Measurements from ENCODE around the gene MRPS16. TPM values are rescaled to one million over a fixed set of nuclear protein-coding genes. Genes with fewer than 3 reads are reported as not detected.

The MRPS16 gene
- total RNA-seq, 8 experiments from 2014 or later, result 38.8 to 82.3 (median 69.4) TPM

GRCh38 chr10:73206385-73206784, 46.1 kb downstream of the MRPS16 start:
- Histone ChIP-seq H3K4me3 (no peak overlapping the region), H3K4me1 (replicated peaks in 1 of 2) (no peaks in the 10 kb centered on the region), H3K27ac (no peak overlapping the region)
- in situ Hi-C loops (cut with MboI; ENCODE audit: low pct_unique_long_range_greater_than_20kb in 2 of 9, low sequenced_read_pairs in 9 of 9, unreplicated experiment in 9 of 9), result no loop called here
- WGBS, 10 experiments, result 80 to 100% (median 100%) methylated on average over 1 to 4 of the region's 5 CpGs; no CpG with 5 or more reads in 3 of the 10 experiments
- ATAC-seq (replicated peaks in 6 of 8), result no peak

GRCh38 chr10:73205890-73206289, 46.6 kb downstream of the MRPS16 start:
- ATAC-seq (replicated peaks in 6 of 8), result no peak
- Histone ChIP-seq H3K4me1 (replicated peaks in 1 of 2) (no peaks in the 10 kb centered on the region), H3K4me3 (no peak overlapping the region), H3K27ac (no peak overlapping the region)
- in situ Hi-C loops (cut with MboI; ENCODE audit: low pct_unique_long_range_greater_than_20kb in 2 of 9, low sequenced_read_pairs in 9 of 9, unreplicated experiment in 9 of 9), result no loop called here
- WGBS, 10 experiments, result 86 to 100% (median 100%) methylated on average over 1 of the region's 1 CpG; no CpG with 5 or more reads in 7 of the 10 experiments

GRCh38 chr10:73205081-73205480, 47.4 kb downstream of the MRPS16 start:
- 40 to 100% (median 100%) methylated on average over 1 to 2 of the region's 3 CpGs; no CpG with 5 or more reads in 5 of the 10 experiments for WGBS, 10 experiments
- Histone ChIP-seq H3K4me3 (no peak overlapping the region), H3K27ac (no peak overlapping the region), H3K4me1 (replicated peaks in 1 of 2) (no peaks in the 10 kb centered on the region)
- in situ Hi-C loops (cut with MboI; ENCODE audit: low pct_unique_long_range_greater_than_20kb in 2 of 9, low sequenced_read_pairs in 9 of 9, unreplicated experiment in 9 of 9), result no loop called here
- no peak for ATAC-seq (replicated peaks in 6 of 8)

Other genes with a start within 250 kb of the MRPS16 start
- 100 to 1,000 TPM in 4 of 8 experiments, 10 to 100 TPM in 4; 12.8 to 163 (median 82.2) TPM for gene P4HA1, start 155.8 kb downstream of the MRPS16 start, total RNA-seq
- gene NUDT13, start 142.2 kb downstream of the MRPS16 start, total RNA-seq, result 1 to 10 TPM in 5 of 8 experiments, under 1 TPM in 3; 0.60 to 9.2 (median 1.3) TPM
- 10 to 100 TPM; 20.1 to 39.9 (median 25.1) TPM for gene ECD, start 84.6 kb downstream of the MRPS16 start, total RNA-seq
- gene FAM149B1, start 84.5 kb downstream of the MRPS16 start, total RNA-seq, result 10 to 100 TPM; 14.5 to 32.5 (median 22.6) TPM
- 10 to 100 TPM; 12.7 to 50.9 (median 26.8) TPM for gene DNAJC9, start 5.4 kb downstream of the MRPS16 start, total RNA-seq
- gene CFAP70, start 106.2 kb upstream of the MRPS16 start, total RNA-seq, result 10 to 100 TPM in 1 of 8 experiments, 1 to 10 TPM in 6, under 1 TPM in 1; 0.71 to 16.6 (median 2.0) TPM
- gene ANXA7, start 161.4 kb upstream of the MRPS16 start, total RNA-seq, result 100 to 1,000 TPM in 1 of 8 experiments, 10 to 100 TPM in 7; 18.2 to 163 (median 36.9) TPM
- 1 to 10 TPM in 7 of 8 experiments, under 1 TPM in 1; 0.76 to 5.3 (median 2.2) TPM for gene MSS51, start 180.9 kb upstream of the MRPS16 start, total RNA-seq
- gene PPP3CB, start 243.4 kb upstream of the MRPS16 start, total RNA-seq, result 10 to 100 TPM; 17.7 to 53.8 (median 39.7) TPM

Data from motor neuron (in vitro differentiated cells).